Activated B cell treated with CpG ODN at 0.5 μM for 24 hours (primary cell): Measurements from ENCODE around the gene DDX10. TPM values are rescaled to one million over a fixed set of nuclear protein-coding genes. Genes with fewer than 3 reads are reported as not detected.

Experiments
- ATAC-seq: fragments of 200-7000 bp; cut with Tn5 transposase; one replicate; pipeline ENCODE4 v1.10.0; 2021; ENCODE audit warnings: low read depth, mild to moderate bottlenecking, moderate library complexity
- CTCF ChIA-PET: fragments of 350-600 bp; sonication (Branson Sonifier 250); formaldehyde crosslinking; loops from one replicate; lab custom pipeline; 2021; ENCODE audit warnings: antibody characterized with exemption; lab: Charles Lee
- POLR2A ChIA-PET: fragments of 350-600 bp; sonication (Branson Sonifier 250); formaldehyde crosslinking; loops from one replicate; lab custom pipeline; 2021; ENCODE audit warnings: antibody characterized with exemption; lab: Charles Lee
- DNase-seq: peaks from one replicate; pipeline ENCODE4 v3.0.0; 2022
- H3K27ac Mint-ChIP-seq: one replicate; pipeline ENCODE4 v1.8.0; 2020; ENCODE audit warnings: mixed read lengths
- H3K27me3 Mint-ChIP-seq: one replicate; pipeline ENCODE4 v1.8.0; 2021; ENCODE audit warnings: mixed read lengths
- H3K36me3 Mint-ChIP-seq: one replicate; pipeline ENCODE4 v1.8.0; 2021; ENCODE audit warnings: low read depth, mixed read lengths
- H3K4me1 Mint-ChIP-seq: one replicate; pipeline ENCODE4 v1.8.0; 2021; ENCODE audit warnings: mixed read lengths
- H3K4me3 Mint-ChIP-seq: one replicate; pipeline ENCODE4 v1.8.0; 2020; ENCODE audit warnings: mild to moderate bottlenecking, mixed read lengths
- H3K9me3 Mint-ChIP-seq: one replicate; pipeline ENCODE4 v1.8.0; 2020; ENCODE audit warnings: mixed read lengths
- CTCF ChIP-seq: fragments of 200-600 bp; IDR thresholded peaks from one replicate; pipeline ENCODE4 v1.8.0; 2022; ENCODE audit warnings: antibody characterized with exemption, mild to moderate bottlenecking
- intact Hi-C: fragments of 100-400 bp; cut with micrococcal nuclease; formaldehyde crosslinking; loops from one replicate; pipeline ENCODE4 v1.15.1; 2024
- total RNA-seq: library from RNA; stranded (reverse); gene quantifications from 2 replicates; pipeline ENCODE4 v1.2.3, GENCODE V29; 2022

Gene DDX10
- total RNA-seq, 1 donor from 2014 or later = 43.3 TPM

- no peaks in the 10 kb centered on the region for H3K36me3 Mint-ChIP-seq
- H3K4me1 Mint-ChIP-seq = no peaks in the 10 kb centered on the region
- ChIA-PET CTCF (no interaction called here), POLR2A (no interaction called here)
- no peak for TF ChIP-seq CTCF
- no peak overlapping the region for H3K27ac Mint-ChIP-seq
- no peak overlapping the region for H3K4me3 Mint-ChIP-seq
- intact Hi-C loops = no loop called here
- H3K27me3 Mint-ChIP-seq = peaks cover 4% of the 10 kb centered on the region
- no peak for ATAC-seq
- no peaks in the 10 kb centered on the region for H3K9me3 Mint-ChIP-seq
- DNase-seq = no peak
Measured at GRCh38 chr11:108983636-108984420, 319.0 kb downstream of the DDX10 start.

GRCh38 chr11:108984523-108984922, 319.7 kb downstream of the DDX10 start:
- intact Hi-C loops = no loop called here
- CTCF ChIA-PET = no interaction called here
- Mint-ChIP-seq H3K4me3 (no peak overlapping the region), H3K4me1 (no peaks in the 10 kb centered on the region), H3K27me3 (peaks cover 2% of the 10 kb centered on the region), H3K27ac (no peak overlapping the region), H3K9me3 (no peaks in the 10 kb centered on the region), H3K36me3 (no peaks in the 10 kb centered on the region)
- POLR2A ChIA-PET = no interaction called here
- TF ChIP-seq CTCF = no peak
- DNase-seq (no peak), ATAC-seq (no peak)

- no peaks in the 10 kb centered on the region for H3K4me1 Mint-ChIP-seq
- ChIA-PET POLR2A (no interaction called here), CTCF (no interaction called here)
- H3K27me3 Mint-ChIP-seq = peaks cover 2% of the 10 kb centered on the region
- H3K9me3 Mint-ChIP-seq = no peaks in the 10 kb centered on the region
- TF ChIP-seq CTCF = no peak
- H3K27ac Mint-ChIP-seq = no peak overlapping the region
- intact Hi-C loops = no loop called here
- DNase-seq (no peak), ATAC-seq (no peak)
- no peak overlapping the region for H3K4me3 Mint-ChIP-seq
- no peaks in the 10 kb centered on the region for H3K36me3 Mint-ChIP-seq
Measured at GRCh38 chr11:108985236-108985944, 320.5 kb downstream of the DDX10 start.

- Mint-ChIP-seq H3K4me1 (no peaks in the 10 kb centered on the region), H3K27ac (no peak overlapping the region), H3K4me3 (no peak overlapping the region), H3K27me3 (peaks cover 2% of the 10 kb centered on the region), H3K9me3 (no peaks in the 10 kb centered on the region), H3K36me3 (no peaks in the 10 kb centered on the region)
- no peak for TF ChIP-seq CTCF
- DNase-seq = no peak
- ChIA-PET CTCF (no interaction called here), POLR2A (no interaction called here)
- no peak for ATAC-seq
- intact Hi-C loops = no loop called here
Measured at GRCh38 chr11:108985945-108986279, 321.0 kb downstream of the DDX10 start.

Other genes starting within 250 kb of the DDX10 start
- gene C11orf65, start 197.5 kb upstream of the DDX10 start, total RNA-seq = 0.69 and 1.7 TPM in 2 replicates
- gene POGLUT3, start 166.7 kb upstream of the DDX10 start, total RNA-seq = 3.7 TPM in 2 replicates
- gene EXPH5, start 71.3 kb upstream of the DDX10 start, total RNA-seq = 0.27 and 0.29 TPM in 2 replicates